Endodermal cell (in vitro differentiated cells): ENCODE measurements around the gene HMX1. TPM values are rescaled to one million over a fixed set of nuclear protein-coding genes. Genes with fewer than 3 reads are reported as not detected.
A peak's percentile ranks its signal among the peaks of the same experiment; 100 is the strongest.

Experiments
- DNase-seq: peaks from one replicate; pipeline ENCODE4 v3.0.0-alpha.2; 2017
- H3K27ac ChIP-seq: 2 replicates; pipeline ENCODE4 v1.5.1; 2013; ENCODE audit warnings: mild to moderate bottlenecking, low read depth, low read length, moderate library complexity
- H3K27me3 ChIP-seq: 2 replicates; pipeline ENCODE4 v1.6.1; 2013; ENCODE audit warnings: mild to moderate bottlenecking, low read length, moderate library complexity; ENCODE audit not compliant: insufficient read depth, control insufficient read depth, poor library complexity, severe bottlenecking
- H3K36me3 ChIP-seq: 2 replicates; pipeline ENCODE4 v1.7.0; 2013; ENCODE audit warnings: mild to moderate bottlenecking, low read length, moderate library complexity; ENCODE audit not compliant: control insufficient read depth, insufficient read depth
- H3K4me1 ChIP-seq: one replicate; pipeline ENCODE4 v1.7.0; 2013; ENCODE audit warnings: low read length; ENCODE audit not compliant: control insufficient read depth, insufficient read depth
- H3K4me3 ChIP-seq: 2 replicates; pipeline ENCODE4 v1.5.1; 2013; ENCODE audit warnings: mild to moderate bottlenecking, low read length, moderate library complexity
- H3K9ac ChIP-seq: 2 replicates; pipeline ENCODE4 v1.6.1; 2013; ENCODE audit warnings: mild to moderate bottlenecking, low read length, moderate library complexity; ENCODE audit not compliant: poor library complexity, severe bottlenecking; ENCODE audit errors: extremely low read depth
- H3K9me3 ChIP-seq: 2 replicates; pipeline ENCODE4 v1.6.1; 2013; ENCODE audit warnings: mild to moderate bottlenecking, low read length, moderate library complexity; ENCODE audit not compliant: control insufficient read depth
- H3K27ac Mint-ChIP-seq: 2 replicates; pipeline ENCODE4 v1.8.0; 2020; ENCODE audit warnings: mixed read lengths
- H3K27me3 Mint-ChIP-seq: 2 replicates; pipeline ENCODE4 v1.8.0; 2021; ENCODE audit warnings: mild to moderate bottlenecking, mixed read lengths; ENCODE audit not compliant: insufficient read depth
- H3K36me3 Mint-ChIP-seq: 2 replicates; pipeline ENCODE4 v1.8.0; 2020; ENCODE audit warnings: low read depth, mixed read lengths
- H3K4me1 Mint-ChIP-seq: 2 replicates; pipeline ENCODE4 v1.8.0; 2020; ENCODE audit warnings: mixed read lengths
- H3K4me3 Mint-ChIP-seq: 2 replicates; pipeline ENCODE4 v1.8.0; 2020; ENCODE audit warnings: mild to moderate bottlenecking, moderate library complexity, mixed read lengths
- H3K9me3 Mint-ChIP-seq: 2 replicates; pipeline ENCODE4 v1.8.0; 2020; ENCODE audit warnings: mild to moderate bottlenecking, mixed read lengths
- CTCF ChIP-seq: fragments of 200-600 bp; sonication (generic); conservative IDR thresholded peaks from 2 replicates; pipeline ENCODE4 v1.5.0; 2021; ENCODE audit warnings: antibody characterized with exemption, mild to moderate bottlenecking
- WGBS, 2 experiments: methylation state at CpG; one replicate each; pipeline versions ENCODE4 v1.1.5 to v1.1.7; 2013; ENCODE audit warnings: missing lambda C conversion rate in 2 of 2, mixed read lengths in 1 of 2; ENCODE audit not compliant: insufficient coverage in 1 of 2, insufficient read length in 1 of 2; 5-methylcytosine and 5-hydroxymethylcytosine counted together
- total RNA-seq, 2 donors: library from RNA; stranded (reverse); fragmentation: NEBNext Ultra II Directional in 1 of 2; extraction: Animal tissue kit (Norgen Biotek cat#: 25700) in 1 of 2; gene quantifications; 2 replicates in 1 of 2; 3 replicates in 1 of 2; pipeline ENCODE4 v1.2.1, GENCODE V29; 2021

Gene HMX1
- total RNA-seq, 2 donors from 2014 or later: 1.2 TPM; not detected in 1

DNA sequence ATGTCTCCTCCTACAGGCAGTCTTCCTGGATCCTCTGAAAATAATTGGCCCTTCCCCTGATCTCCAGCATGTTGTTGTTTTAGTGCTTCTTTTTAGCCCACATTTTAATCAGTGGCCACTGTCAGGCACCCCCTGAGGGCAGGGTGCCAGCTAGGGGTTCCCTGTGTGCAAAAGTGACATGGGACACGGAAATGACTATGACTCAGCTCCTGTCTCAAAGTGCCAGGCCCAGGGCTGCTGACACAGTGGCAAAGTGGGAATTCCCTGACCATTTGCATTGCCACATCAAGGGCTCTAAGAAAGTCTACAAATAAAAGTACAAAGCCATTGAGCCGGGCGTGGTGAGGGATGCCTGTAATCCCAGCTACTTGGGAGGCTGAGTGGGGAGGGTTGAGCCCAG lies 24.8 kb downstream of the HMX1 start:
- TF ChIP-seq CTCF: no peak
- Mint-ChIP-seq H3K4me1 (no peaks in the 10 kb centered on the region), H3K36me3 (no peaks in the 10 kb centered on the region), H3K4me3 (no peak overlapping the region), H3K27me3 (peaks cover 26% of the 10 kb centered on the region), H3K9me3 (no peaks in the 10 kb centered on the region), H3K27ac (no peak overlapping the region)
- Histone ChIP-seq H3K9me3 (peaks cover 8% of the 10 kb centered on the region), H3K27ac (no peak overlapping the region), H3K4me3 (no peak overlapping the region), H3K27me3 (peaks cover 40% of the 10 kb centered on the region), H3K9ac (no peak overlapping the region), H3K36me3 (no peaks in the 10 kb centered on the region), H3K4me1 (no peaks in the 10 kb centered on the region)
- peak; percentile 22 for DNase-seq
- WGBS, 2 experiments: 74 to 98% methylated on average over 3 of the region's 3 CpGs

- Histone ChIP-seq H3K9ac (no peak overlapping the region), H3K9me3 (peaks cover 8% of the 10 kb centered on the region), H3K4me3 (no peak overlapping the region), H3K4me1 (no peaks in the 10 kb centered on the region), H3K36me3 (no peaks in the 10 kb centered on the region), H3K27me3 (peaks cover 34% of the 10 kb centered on the region), H3K27ac (no peak overlapping the region)
- DNase-seq: peak; percentile 35
- Mint-ChIP-seq H3K4me3 (no peak overlapping the region), H3K36me3 (no peaks in the 10 kb centered on the region), H3K4me1 (no peaks in the 10 kb centered on the region), H3K9me3 (no peaks in the 10 kb centered on the region), H3K27ac (no peak overlapping the region), H3K27me3 (peaks cover 26% of the 10 kb centered on the region)
- TF ChIP-seq CTCF: no peak
- WGBS, 2 experiments: 78 to 82% methylated on average over 8 to 9 of the region's 9 CpGs
Observed at GRCh38 chr4:8846046-8846720, 25.5 kb downstream of the HMX1 start.

DNA sequence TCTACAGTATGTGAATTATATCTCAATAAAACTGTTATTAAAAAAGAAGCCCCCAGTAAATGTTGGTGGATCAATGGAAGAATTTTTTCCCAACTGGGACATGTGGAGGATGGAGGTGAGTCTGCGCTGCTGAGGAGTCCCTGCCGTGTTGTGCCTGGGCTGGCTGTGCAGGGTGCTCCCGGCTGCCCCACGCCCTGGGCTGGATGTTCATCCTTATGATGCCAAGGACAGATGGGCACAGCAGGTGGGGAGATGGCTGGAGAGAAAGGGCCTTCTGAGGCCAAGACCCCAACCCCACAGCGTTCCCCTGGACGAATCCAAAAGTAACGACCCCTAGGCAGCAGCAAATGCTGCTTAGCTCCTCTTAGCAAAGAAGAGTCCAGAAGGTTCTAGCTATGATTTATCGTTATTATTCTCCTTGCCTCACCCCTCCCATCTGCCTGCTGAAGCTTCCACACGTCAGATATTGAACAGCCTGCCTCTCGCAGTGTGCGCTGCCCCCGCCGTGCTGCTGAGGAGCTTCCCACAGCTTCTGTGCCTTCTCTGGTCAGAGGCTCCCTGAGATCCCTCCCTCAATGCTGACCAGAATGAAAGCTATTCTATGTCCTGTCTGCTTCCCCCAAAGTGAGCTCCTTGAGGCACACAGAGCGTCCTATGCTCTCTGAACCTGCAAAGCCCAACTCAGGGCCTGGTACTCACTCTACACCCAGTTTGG lies 26.5 kb downstream of the HMX1 start:
- peaks cover 34% of the 10 kb centered on the region for H3K27me3 ChIP-seq
- no peaks in the 10 kb centered on the region for H3K36me3 Mint-ChIP-seq
- H3K9ac ChIP-seq: no peak overlapping the region
- no peak overlapping the region for H3K27ac ChIP-seq
- no peak overlapping the region for H3K4me3 ChIP-seq
- no peak for TF ChIP-seq CTCF
- H3K27ac Mint-ChIP-seq: no peak overlapping the region
- WGBS, 2 experiments: 87 to 89% methylated on average over 9 to 14 of the region's 14 CpGs
- H3K4me1 ChIP-seq: no peaks in the 10 kb centered on the region
- DNase-seq: peak; percentile 31
- H3K9me3 Mint-ChIP-seq: no peaks in the 10 kb centered on the region
- peaks cover 8% of the 10 kb centered on the region for H3K9me3 ChIP-seq
- H3K27me3 Mint-ChIP-seq: peaks cover 23% of the 10 kb centered on the region
- no peak overlapping the region for H3K4me3 Mint-ChIP-seq
- H3K36me3 ChIP-seq: no peaks in the 10 kb centered on the region
- no peaks in the 10 kb centered on the region for H3K4me1 Mint-ChIP-seq
